CD14-positive monocyte (primary cell): ENCODE measurements around the gene PDZD8. TPM values are rescaled to one million over a fixed set of nuclear protein-coding genes. Genes with fewer than 3 reads are reported as not detected.

Experiments used
- DNase-seq, 3 donors: peaks; one replicate each; pipeline ENCODE4 v3.0.0-alpha.2; 2011 to 2022
- H2AFZ ChIP-seq: 2 replicates; pipeline ENCODE4 v1.6.0; 2012; ENCODE audit warnings: mild to moderate bottlenecking, low read depth, low read length, inconsistent platforms; ENCODE audit not compliant: insufficient read depth, poor library complexity, severe bottlenecking
- H3K27ac ChIP-seq, 2 donors: 1 replicate in 1 of 2; 2 replicates in 1 of 2; pipeline ENCODE4 v1.5.1; 2012 to 2013; ENCODE audit warnings: low read length in 2 of 2, control low read depth in 1 of 2, inconsistent platforms in 1 of 2, low read depth in 1 of 2, mild to moderate bottlenecking in 1 of 2
- H3K27me3 ChIP-seq, 2 donors: one replicate each; pipeline versions ENCODE4 v1.6.0 to v1.6.1; 2011 to 2013; ENCODE audit warnings: low read length in 2 of 2; ENCODE audit not compliant: control insufficient read depth in 2 of 2, insufficient read depth in 2 of 2
- H3K36me3 ChIP-seq, 2 donors: replicated peaks in 1 of 2; 1 replicate in 1 of 2; 2 replicates in 1 of 2; pipeline versions ENCODE4 v1.5.1 to v1.6.1; 2012 to 2013; ENCODE audit warnings: low read length in 2 of 2, control low read depth in 1 of 2, inconsistent platforms in 1 of 2, mild to moderate bottlenecking in 1 of 2; ENCODE audit not compliant: insufficient read depth in 2 of 2, control insufficient read depth in 1 of 2
- H3K4me1 ChIP-seq, 2 donors: 1 replicate in 1 of 2; 2 replicates in 1 of 2; pipeline versions ENCODE4 v1.5.1 to v1.6.1; 2012 to 2013; ENCODE audit warnings: low read length in 2 of 2, control low read depth in 1 of 2, inconsistent platforms in 1 of 2, mild to moderate bottlenecking in 1 of 2, moderate library complexity in 1 of 2; ENCODE audit not compliant: insufficient read depth in 2 of 2, control insufficient read depth in 1 of 2
- H3K4me2 ChIP-seq: replicated peaks from 2 replicates; pipeline ENCODE3; 2012; ENCODE audit warnings: low read length, moderate library complexity, mild to moderate bottlenecking; ENCODE audit not compliant: poor library complexity, severe bottlenecking; ENCODE audit errors: extremely low read depth
- H3K4me3 ChIP-seq, 3 experiments: fragments of 200-600 bp in 1 of 3; sonication (generic) in 1 of 3; replicated peaks in 1 of 3; 1 replicate in 2 of 3; 2 replicates in 1 of 3; pipeline ENCODE4 v1.5.1; 2011 to 2013; ENCODE audit warnings: low read length in 3 of 3, mild to moderate bottlenecking in 3 of 3, control low read depth in 2 of 3, low read depth in 2 of 3, inconsistent platforms in 1 of 3, moderate library complexity in 1 of 3
- H3K79me2 ChIP-seq: 2 replicates; pipeline ENCODE4 v1.6.0; 2012; ENCODE audit warnings: mild to moderate bottlenecking, control low read depth, inconsistent platforms, low read length, moderate library complexity; ENCODE audit not compliant: insufficient read depth
- H3K9ac ChIP-seq: 2 replicates; pipeline ENCODE4 v1.6.0; 2017; ENCODE audit warnings: low read length, mild to moderate bottlenecking; ENCODE audit not compliant: insufficient read depth, poor library complexity, severe bottlenecking
- H3K9me3 ChIP-seq, 2 donors: replicated peaks in 1 of 2; 1 replicate in 1 of 2; 2 replicates in 1 of 2; pipeline versions ENCODE4 v1.5.1 to v1.6.1; 2012 to 2013; ENCODE audit warnings: low read length in 2 of 2, control low read depth in 1 of 2; ENCODE audit not compliant: control insufficient read depth in 1 of 2, insufficient read depth in 1 of 2
- H4K20me1 ChIP-seq: 2 replicates; pipeline ENCODE4 v1.6.0; 2012; ENCODE audit warnings: mild to moderate bottlenecking, low read length, control low read depth, moderate library complexity; ENCODE audit not compliant: insufficient read depth
- H3K27ac Mint-ChIP-seq, 7 donors: one replicate each; pipeline ENCODE4 v1.8.0; 2020; ENCODE audit warnings: mild to moderate bottlenecking in 7 of 7, mixed read lengths in 7 of 7, moderate library complexity in 6 of 7, inconsistent platforms in 2 of 7
- H3K27me3 Mint-ChIP-seq, 3 donors: one replicate each; pipeline ENCODE4 v1.8.0; 2021 to 2022; ENCODE audit warnings: low read depth in 3 of 3, mild to moderate bottlenecking in 3 of 3, mixed read lengths in 3 of 3, moderate library complexity in 3 of 3, inconsistent platforms in 1 of 3
- H3K36me3 Mint-ChIP-seq, 2 donors: one replicate each; pipeline ENCODE4 v1.8.0; 2020; ENCODE audit warnings: mixed read lengths in 2 of 2, inconsistent platforms in 1 of 2, mild to moderate bottlenecking in 1 of 2
- H3K4me1 Mint-ChIP-seq: one replicate; pipeline ENCODE4 v1.8.0; 2020; ENCODE audit warnings: mild to moderate bottlenecking, mixed read lengths
- H3K4me3 Mint-ChIP-seq, 2 donors: one replicate each; pipeline ENCODE4 v1.8.0; 2020; ENCODE audit warnings: mild to moderate bottlenecking in 2 of 2, mixed read lengths in 2 of 2, moderate library complexity in 1 of 2
- H3K9me3 Mint-ChIP-seq, 7 donors: one replicate each; pipeline ENCODE4 v1.8.0; 2020 to 2022; ENCODE audit warnings: mixed read lengths in 7 of 7, mild to moderate bottlenecking in 6 of 7, moderate library complexity in 6 of 7, inconsistent platforms in 2 of 7
- WGBS: methylation state at CpG from one replicate; pipeline ENCODE4 v1.1.5; 2013; ENCODE audit warnings: missing lambda C conversion rate; ENCODE audit not compliant: insufficient coverage; 5-methylcytosine and 5-hydroxymethylcytosine counted together
- intact Hi-C, 2 donors: fragments of 100-400 bp; cut with micrococcal nuclease; formaldehyde crosslinking; loops; one replicate each; pipeline versions ENCODE4 v1.15.0 to v1.15.1; 2023
- polyA plus RNA-seq, 3 donors: library from polyadenylated mRNA; depleted of rRNA in 1 of 3; unstranded in 2 of 3; stranded (reverse) in 1 of 3; fragments of 300-500 nt in 2 of 3; fragments of >200 nt in 1 of 3; fragmentation: Illumina TruSeq in 2 of 3; gene quantifications; 1 replicate in 2 of 3; 2 replicates in 1 of 3; pipeline ENCODE4 v1.2.3, GENCODE V29; 2012 to 2021
- TF ChIP-seq, protein P1 (sequence below): fragments of 200-600 bp; IDR thresholded peaks from one replicate; pipeline ENCODE4 v1.8.0; 2022; ENCODE audit warnings: antibody characterized with exemption, mild to moderate bottlenecking

PDZD8 gene
- polyA plus RNA-seq, 3 donors, result 4.6 to 104 (median 9.0) TPM

DNA sequence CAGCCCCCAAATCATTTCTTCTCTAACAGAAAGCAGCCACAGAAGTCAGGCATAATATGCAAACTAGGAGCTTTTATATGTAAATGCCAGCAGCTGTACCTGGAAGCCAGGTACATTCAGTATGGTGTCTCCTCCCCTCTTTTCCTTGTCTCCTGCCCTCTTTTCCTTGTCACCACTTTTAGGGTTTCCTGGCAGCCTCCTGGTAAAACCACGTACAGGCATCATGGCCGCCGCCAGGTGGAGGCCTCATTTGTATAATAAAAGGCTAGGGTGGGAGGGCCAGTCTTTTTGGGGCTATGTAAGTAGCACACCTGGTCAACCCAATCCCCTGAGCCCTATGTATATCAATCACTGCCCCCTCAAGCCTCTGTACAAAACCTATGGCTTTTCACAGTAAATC, 28.7 kb downstream of the PDZD8 start:
- peaks cover 59% of the 10 kb centered on the region for H3K4me1 Mint-ChIP-seq
- H3K27ac Mint-ChIP-seq, result peak overlapping the region in 1 of 7 donors; percentile 30
- H3K36me3 Mint-ChIP-seq, result peaks cover 3 to 4% of the 10 kb centered on the region in 2 donors
- Histone ChIP-seq H3K36me3 (no peaks in the 10 kb centered on the region), H3K4me2 (no peak overlapping the region), H4K20me1 (peaks cover 36% of the 10 kb centered on the region), H3K9me3 (no peaks in the 10 kb centered on the region), H3K4me3 (no peak overlapping the region), H2AFZ (no peak overlapping the region), H3K27ac (no peak overlapping the region), H3K9ac (no peak overlapping the region), H3K27me3 (no peaks in the 10 kb centered on the region), H3K4me1 (peaks cover 42 to 59% of the 10 kb centered on the region in 2 donors), H3K79me2 (peaks cover 88% of the 10 kb centered on the region)
- no peak overlapping the region for H3K4me3 Mint-ChIP-seq
- no peaks in the 10 kb centered on the region for H3K9me3 Mint-ChIP-seq
- peaks cover 0 to 2% (median 0%) of the 10 kb centered on the region in 3 donors for H3K27me3 Mint-ChIP-seq
- TF ChIP-seq, protein P1, sequence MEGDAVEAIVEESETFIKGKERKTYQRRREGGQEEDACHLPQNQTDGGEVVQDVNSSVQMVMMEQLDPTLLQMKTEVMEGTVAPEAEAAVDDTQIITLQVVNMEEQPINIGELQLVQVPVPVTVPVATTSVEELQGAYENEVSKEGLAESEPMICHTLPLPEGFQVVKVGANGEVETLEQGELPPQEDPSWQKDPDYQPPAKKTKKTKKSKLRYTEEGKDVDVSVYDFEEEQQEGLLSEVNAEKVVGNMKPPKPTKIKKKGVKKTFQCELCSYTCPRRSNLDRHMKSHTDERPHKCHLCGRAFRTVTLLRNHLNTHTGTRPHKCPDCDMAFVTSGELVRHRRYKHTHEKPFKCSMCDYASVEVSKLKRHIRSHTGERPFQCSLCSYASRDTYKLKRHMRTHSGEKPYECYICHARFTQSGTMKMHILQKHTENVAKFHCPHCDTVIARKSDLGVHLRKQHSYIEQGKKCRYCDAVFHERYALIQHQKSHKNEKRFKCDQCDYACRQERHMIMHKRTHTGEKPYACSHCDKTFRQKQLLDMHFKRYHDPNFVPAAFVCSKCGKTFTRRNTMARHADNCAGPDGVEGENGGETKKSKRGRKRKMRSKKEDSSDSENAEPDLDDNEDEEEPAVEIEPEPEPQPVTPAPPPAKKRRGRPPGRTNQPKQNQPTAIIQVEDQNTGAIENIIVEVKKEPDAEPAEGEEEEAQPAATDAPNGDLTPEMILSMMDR, result no peak
- no CpG with 5 or more reads among the region's 3 CpGs for WGBS
- intact Hi-C loops, result no loop called here
- no peak for DNase-seq

DNA sequence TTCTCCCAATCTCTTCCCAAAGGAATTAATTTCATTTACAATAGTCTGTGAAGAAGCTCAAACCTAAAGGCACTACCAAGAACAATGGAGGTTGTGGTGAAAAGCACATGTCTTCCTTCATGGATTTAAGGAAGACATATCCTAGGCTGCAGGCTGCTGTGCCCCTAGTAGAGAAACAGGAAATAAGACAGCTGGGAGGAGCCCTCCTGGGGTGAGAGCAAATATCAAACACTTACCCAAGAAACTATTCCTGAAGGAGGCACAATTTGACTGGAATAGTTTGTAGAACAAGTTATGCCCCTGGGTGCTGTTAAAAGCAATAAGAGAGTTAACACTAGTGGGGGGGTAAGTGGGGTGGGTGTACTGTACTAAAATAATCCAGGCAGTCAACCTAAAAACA, 30.1 kb downstream of the PDZD8 start:
- peaks cover 29 to 44% of the 10 kb centered on the region in 2 donors for H3K4me1 ChIP-seq
- H3K4me2 ChIP-seq, result no peak overlapping the region
- peaks cover 96% of the 10 kb centered on the region for H3K79me2 ChIP-seq
- H3K4me3 ChIP-seq, result no peak overlapping the region
- no peak for DNase-seq
- TF ChIP-seq, protein P1, result no peak
- intact Hi-C loops, result no loop called here
- H3K9ac ChIP-seq, result no peak overlapping the region
- H3K9me3 Mint-ChIP-seq, result no peaks in the 10 kb centered on the region
- H3K36me3 ChIP-seq, result peaks cover 0 to 9% of the 10 kb centered on the region in 2 donors
- H3K4me3 Mint-ChIP-seq, result no peak overlapping the region
- H3K4me1 Mint-ChIP-seq, result peaks cover 45% of the 10 kb centered on the region
- H3K36me3 Mint-ChIP-seq, result peaks cover 7 to 11% of the 10 kb centered on the region in 2 donors
- peak overlapping the region in 1 of 2 donors; percentile 56 for H3K27ac ChIP-seq
- peaks cover 41% of the 10 kb centered on the region for H4K20me1 ChIP-seq
- peak overlapping the region in 4 of 7 donors; percentile 4 to 78 (median 32) for H3K27ac Mint-ChIP-seq
- peaks cover 0 to 2% (median 0%) of the 10 kb centered on the region in 3 donors for H3K27me3 Mint-ChIP-seq
- H3K27me3 ChIP-seq, result no peaks in the 10 kb centered on the region
- no peak overlapping the region for H2AFZ ChIP-seq
- no peaks in the 10 kb centered on the region for H3K9me3 ChIP-seq
